Mammary epithelial cell (primary cell): Measurements from ENCODE around the gene COG8.

Experiments
- CTCF ChIP-seq, 2 donors: IDR thresholded peaks in 1 of 2; conservative IDR thresholded peaks in 1 of 2; 2 replicates each; pipeline ENCODE4 v1.5.1; 2011 to 2012; ENCODE audit warnings: inconsistent platforms in 2 of 2, low read length in 2 of 2, mild to moderate bottlenecking in 2 of 2, control low read depth in 1 of 2, low read depth in 1 of 2; ENCODE audit not compliant: insufficient read depth in 1 of 2; ENCODE audit errors: extremely low read depth in 1 of 2
- EZH2 ChIP-seq: IDR thresholded peaks from 2 replicates; pipeline ENCODE4 v1.6.1; 2012; ENCODE audit warnings: low read length, inconsistent platforms, borderline replicate concordance

GRCh38 chr16:69283851-69284250, 55.5 kb downstream of the COG8 start:
- TF ChIP-seq CTCF (conservative IDR thresholded peaks at IDR 0.05 in 1 of 2, IDR thresholded peaks at IDR 0.05 in 1 of 2; ENCODE audit: extremely low read depth in 1 of 2, insufficient read depth in 1 of 2, low read depth in 1 of 2, low read length in 2 of 2): no peak
- TF ChIP-seq EZH2: no peak
